Adrenal gland (tissue), 12 donors: ENCODE results near the gene HSD17B1. TPM values are rescaled to one million over a fixed set of nuclear protein-coding genes. Genes with fewer than 3 reads are reported as not detected.

Experiments used
- DNase-seq, 7 donors: peaks; one replicate each; pipeline ENCODE4 v3.0.0-alpha.2; 2019 to 2020
- H3K27ac ChIP-seq, 5 donors: fragments of 200-600 bp; sonication (generic) in 4 of 5; 1 replicate in 3 of 5; 2 replicates in 2 of 5; pipeline versions ENCODE4 v1.5.1 to v1.8.0; 2016 to 2020; ENCODE audit warnings: mild to moderate bottlenecking in 1 of 5
- H3K27me3 ChIP-seq: fragments of 200-600 bp; 2 replicates; pipeline ENCODE4 v1.8.0; 2021
- H3K36me3 ChIP-seq, 2 donors: fragments of 200-600 bp; replicated peaks in 1 of 2; 1 replicate in 1 of 2; 2 replicates in 1 of 2; pipeline versions ENCODE4 v1.5.1 to v1.8.0; 2018 to 2022
- H3K4me1 ChIP-seq, 2 donors: fragments of 200-600 bp; replicated peaks in 1 of 2; 1 replicate in 1 of 2; 2 replicates in 1 of 2; pipeline versions ENCODE4 v1.5.1 to v1.8.0; 2018 to 2021
- H3K4me3 ChIP-seq, 4 donors: fragments of 200-600 bp; sonication (generic) in 3 of 4; one replicate each; pipeline ENCODE4 v1.5.1; 2016 to 2018
- H3K9me3 ChIP-seq, 3 donors: fragments of 200-600 bp; sonication (generic) in 1 of 3; replicated peaks in 1 of 3; 1 replicate in 2 of 3; 2 replicates in 1 of 3; pipeline versions ENCODE4 v1.5.1 to v1.8.0; 2016 to 2021
- CTCF ChIP-seq, 6 experiments: fragments of 450-650 bp in 4 of 6; fragments of 200-600 bp in 2 of 6; sonication (generic) in 1 of 6; IDR thresholded peaks; 1 replicate in 5 of 6; 2 replicates in 1 of 6; pipeline versions ENCODE4 v1.5.1 to v1.8.0; 2016 to 2021; ENCODE audit warnings: antibody characterized with exemption in 6 of 6, mild to moderate bottlenecking in 2 of 6, moderate library complexity in 1 of 6
- POLR2A ChIP-seq, 2 donors: fragments of 450-650 bp; IDR thresholded peaks; one replicate each; pipeline ENCODE4 v1.6.1; 2017; ENCODE audit warnings: antibody characterized with exemption in 2 of 2, mild to moderate bottlenecking in 2 of 2, moderate library complexity in 1 of 2
- WGBS, 4 donors: extraction: QIAGEN DNeasy Blood & Tissue Kit in 2 of 4; methylation state at CpG; one replicate each; pipeline versions ENCODE4 v1.1.5 to v1.1.7; 2013 to 2017; 5-methylcytosine and 5-hydroxymethylcytosine counted together
- intact Hi-C, 2 donors: fragments of 100-400 bp; cut with DNase I; formaldehyde crosslinking; loops; one replicate each; pipeline versions ENCODE4 v1.14.1 to v1.15.0; 2022 to 2023
- polyA plus RNA-seq, 3 donors: library from polyadenylated mRNA; stranded (reverse); fragments of 200-250 nt in 2 of 3; fragments of 350-450 nt in 1 of 3; fragmentation: Illumina TruSeq in 1 of 3; extraction: RNeasy Lipid Tissue Mini Kit (QIAGEN cat#74804) in 1 of 3; gene quantifications; one replicate each; pipeline ENCODE4 v1.2.3, GENCODE V29; 2013 to 2014
- total RNA-seq, 9 donors: library from RNA; depleted of rRNA in 4 of 9; stranded (reverse); fragments of >200 nt in 4 of 9; fragments of 120-200 nt in 1 of 9; fragmentation: NEBNext Ultra II Directional in 1 of 9; extraction: Animal tissue kit (Norgen Biotek cat#: 25700) in 1 of 9; gene quantifications; one replicate each; pipeline versions ENCODE4 v1.1.0 to v1.2.4, GENCODE V29; 2013 to 2023
- donor health status: healthy with polysubstance abuse.
- donor health status: Bipolar disorder and iron deficiency.
- donor health status: DM: yes; HTN: yes; CAD: no.
- donor health status: DM: no; HTN: no; CAD: no.
- donor health status: DM: no; HTN: no; CAD: no.
- donor health status: DM: yes; HTN: yes; CAD: no.

The HSD17B1 gene
- total and polyA plus RNA-seq, 12 donors = 0.22 to 7.6 (median 2.1) TPM

- no peaks in the 10 kb centered on the region for H3K9me3 ChIP-seq
- intact Hi-C loops = no loop called here
- WGBS, 4 donors = 83 to 89% (median 86%) methylated on average over 3 of the region's 3 CpGs
- H3K36me3 ChIP-seq = peaks cover 0 to 11% of the 10 kb centered on the region in 2 donors
- H3K27me3 ChIP-seq = no peaks in the 10 kb centered on the region
- H3K27ac ChIP-seq = no peak overlapping the region
- H3K4me1 ChIP-seq = peaks cover 29 to 30% of the 10 kb centered on the region in 2 donors
- no peak for TF ChIP-seq POLR2A (IDR thresholded peaks at IDR 0.05)
- TF ChIP-seq CTCF (IDR thresholded peaks at IDR 0.05) = no peak
- H3K4me3 ChIP-seq = no peak overlapping the region
- DNase-seq = no peak
Observed at GRCh38 chr17:42560246-42560645, 7.5 kb downstream of the HSD17B1 start.

- 0% methylated on average over 3 to 26 of the region's 26 CpGs for WGBS, 4 donors
- TF ChIP-seq CTCF (IDR thresholded peaks at IDR 0.05) (no peak), POLR2A (IDR thresholded peaks at IDR 0.05) (peak in 1 of 2 donors; percentile 75)
- DNase-seq = peak; percentile 95 to 99 (median 97)
- Histone ChIP-seq H3K36me3 (peaks cover 0 to 21% of the 10 kb centered on the region in 2 donors), H3K4me1 (peaks cover 29 to 32% of the 10 kb centered on the region in 2 donors), H3K27me3 (no peaks in the 10 kb centered on the region), H3K9me3 (no peaks in the 10 kb centered on the region), H3K4me3 (peak within 1 kb of the TSS; percentile 5 to 91 (median 65)), H3K27ac (peak within 1 kb of the TSS; percentile 81 to 92 (median 87))
- intact Hi-C loops = no loop called here
Observed at GRCh38 chr17:42561897-42562387, 9.2 kb downstream of the HSD17B1 start, which contains the start of gene COASY. Gene COASY, plus strand, starts transcription at chr17:42562148. Its CDS starts 475 bp downstream, at chr17:42562623.

GRCh38 chr17:42562388-42563142 is 9.8 kb downstream of the HSD17B1 start:
- TF ChIP-seq CTCF (IDR thresholded peaks at IDR 0.05) (no peak), POLR2A (IDR thresholded peaks at IDR 0.05) (no peak)
- H3K9me3 ChIP-seq = no peaks in the 10 kb centered on the region
- H3K27me3 ChIP-seq = no peaks in the 10 kb centered on the region
- DNase-seq = peak in 5 of 7 donors; percentile 43 to 61 (median 58)
- H3K36me3 ChIP-seq = peaks cover 0 to 21% of the 10 kb centered on the region in 2 donors
- intact Hi-C loops = no loop called here
- WGBS, 4 donors = 0 to 7% (median 4%) methylated on average over 12 to 48 of the region's 48 CpGs
- H3K4me3 ChIP-seq = peak overlapping the region; percentile 5 to 91 (median 65)
- peaks cover 29 to 34% of the 10 kb centered on the region in 2 donors for H3K4me1 ChIP-seq
- H3K27ac ChIP-seq = peak overlapping the region; percentile 81 to 92 (median 87)

- peak overlapping the region in 3 of 4 donors; percentile 19 to 91 (median 61) for H3K4me3 ChIP-seq
- 62 to 73% (median 68%) methylated on average over 12 to 14 of the region's 14 CpGs for WGBS, 4 donors
- no peaks in the 10 kb centered on the region for H3K9me3 ChIP-seq
- peak overlapping the region; percentile 81 to 92 (median 87) for H3K27ac ChIP-seq
- no peaks in the 10 kb centered on the region for H3K27me3 ChIP-seq
- H3K4me1 ChIP-seq = peaks cover 35 to 40% of the 10 kb centered on the region in 2 donors
- peaks cover 0 to 21% of the 10 kb centered on the region in 2 donors for H3K36me3 ChIP-seq
- DNase-seq = no peak
- TF ChIP-seq POLR2A (IDR thresholded peaks at IDR 0.05) (no peak), CTCF (IDR thresholded peaks at IDR 0.05) (no peak)
- intact Hi-C loops = no loop called here
Observed at GRCh38 chr17:42563143-42563509, 10.4 kb downstream of the HSD17B1 start.
